ENCODE data around the gene SLC17A9. TPM values are rescaled to one million over a fixed set of nuclear protein-coding genes. Genes with fewer than 3 reads are reported as not detected.

The SLC17A9 gene
- total RNA-seq, 4 donors from 2014 or later = 0.10 to 2.1 (median 0.66) TPM

GRCh38 chr20:62955519-62956386 is 3.2 kb downstream of the SLC17A9 start:
- WGBS = 81% methylated on average over 9 of the region's 23 CpGs

DNA sequence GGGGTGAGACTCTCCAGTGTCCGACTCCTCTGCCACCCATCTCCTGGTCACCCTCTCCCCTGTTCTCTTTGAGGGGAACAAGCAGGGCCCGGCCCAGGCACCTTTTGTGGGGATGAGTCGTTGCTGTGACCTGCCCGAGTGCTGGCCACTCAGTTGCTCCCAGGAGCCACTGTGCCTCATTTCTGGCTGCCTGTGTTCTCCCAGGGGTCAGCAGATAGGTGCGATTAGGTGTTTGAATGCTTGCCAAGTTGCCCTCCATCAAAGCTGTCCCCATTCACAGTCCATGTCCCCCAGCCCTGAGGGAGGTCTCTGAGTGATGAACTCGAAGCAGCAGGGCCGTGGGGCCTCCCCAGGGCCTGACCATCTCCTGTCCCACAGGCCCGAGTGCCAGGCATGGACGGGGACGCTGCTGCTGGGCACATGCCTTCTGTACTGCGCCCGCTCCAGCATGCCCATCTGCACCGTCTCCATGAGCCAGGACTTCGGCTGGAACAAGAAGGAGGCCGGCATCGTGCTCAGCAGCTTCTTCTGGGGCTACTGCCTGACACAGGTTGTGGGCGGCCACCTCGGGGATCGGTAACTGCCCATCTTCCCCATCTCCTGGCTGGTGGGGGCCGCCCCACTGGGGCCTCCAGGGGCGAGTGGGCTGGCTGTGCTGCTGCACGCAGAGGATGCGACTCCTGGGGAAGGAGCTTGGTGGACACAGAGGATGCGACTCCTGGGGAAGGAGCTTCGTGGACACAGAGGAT is 4.1 kb downstream of the SLC17A9 start:
- Histone ChIP-seq H3K36me3 (peaks cover 2% of the 10 kb centered on the region), H3K27me3 (no peaks in the 10 kb centered on the region), H3K4me3 (no peak overlapping the region), H3K4me1 (peaks cover 30% of the 10 kb centered on the region), H3K9me3 (no peaks in the 10 kb centered on the region), H3K27ac (no peak overlapping the region)
- TF ChIP-seq POLR2AphosphoS5 (IDR thresholded peaks at IDR 0.05) = no peak
- no peak for TF ChIP-seq EP300 (IDR thresholded peaks at IDR 0.05)
- TF ChIP-seq POLR2A (IDR thresholded peaks at IDR 0.05) = no peak
- TF ChIP-seq, protein P1, sequence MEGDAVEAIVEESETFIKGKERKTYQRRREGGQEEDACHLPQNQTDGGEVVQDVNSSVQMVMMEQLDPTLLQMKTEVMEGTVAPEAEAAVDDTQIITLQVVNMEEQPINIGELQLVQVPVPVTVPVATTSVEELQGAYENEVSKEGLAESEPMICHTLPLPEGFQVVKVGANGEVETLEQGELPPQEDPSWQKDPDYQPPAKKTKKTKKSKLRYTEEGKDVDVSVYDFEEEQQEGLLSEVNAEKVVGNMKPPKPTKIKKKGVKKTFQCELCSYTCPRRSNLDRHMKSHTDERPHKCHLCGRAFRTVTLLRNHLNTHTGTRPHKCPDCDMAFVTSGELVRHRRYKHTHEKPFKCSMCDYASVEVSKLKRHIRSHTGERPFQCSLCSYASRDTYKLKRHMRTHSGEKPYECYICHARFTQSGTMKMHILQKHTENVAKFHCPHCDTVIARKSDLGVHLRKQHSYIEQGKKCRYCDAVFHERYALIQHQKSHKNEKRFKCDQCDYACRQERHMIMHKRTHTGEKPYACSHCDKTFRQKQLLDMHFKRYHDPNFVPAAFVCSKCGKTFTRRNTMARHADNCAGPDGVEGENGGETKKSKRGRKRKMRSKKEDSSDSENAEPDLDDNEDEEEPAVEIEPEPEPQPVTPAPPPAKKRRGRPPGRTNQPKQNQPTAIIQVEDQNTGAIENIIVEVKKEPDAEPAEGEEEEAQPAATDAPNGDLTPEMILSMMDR (IDR thresholded peaks at IDR 0.05) = no peak
- WGBS = 76% methylated on average over 14 of the region's 25 CpGs
- DNase-seq (ENCODE audit: low spot score in 2 of 2) = no peak

More at GRCh38 chr20:62955519-62956386, 3.2 kb downstream of the SLC17A9 start:
- Histone ChIP-seq H3K36me3 (peaks cover 2% of the 10 kb centered on the region), H3K27me3 (no peaks in the 10 kb centered on the region), H3K27ac (no peak overlapping the region), H3K4me3 (no peak overlapping the region), H3K9me3 (no peaks in the 10 kb centered on the region), H3K4me1 (peaks cover 30% of the 10 kb centered on the region)
- TF ChIP-seq POLR2A (IDR thresholded peaks at IDR 0.05) = no peak
- TF ChIP-seq POLR2AphosphoS5 (IDR thresholded peaks at IDR 0.05) = no peak
- no peak for TF ChIP-seq EP300 (IDR thresholded peaks at IDR 0.05)
- no peak for DNase-seq (ENCODE audit: low spot score in 2 of 2)

DNA sequence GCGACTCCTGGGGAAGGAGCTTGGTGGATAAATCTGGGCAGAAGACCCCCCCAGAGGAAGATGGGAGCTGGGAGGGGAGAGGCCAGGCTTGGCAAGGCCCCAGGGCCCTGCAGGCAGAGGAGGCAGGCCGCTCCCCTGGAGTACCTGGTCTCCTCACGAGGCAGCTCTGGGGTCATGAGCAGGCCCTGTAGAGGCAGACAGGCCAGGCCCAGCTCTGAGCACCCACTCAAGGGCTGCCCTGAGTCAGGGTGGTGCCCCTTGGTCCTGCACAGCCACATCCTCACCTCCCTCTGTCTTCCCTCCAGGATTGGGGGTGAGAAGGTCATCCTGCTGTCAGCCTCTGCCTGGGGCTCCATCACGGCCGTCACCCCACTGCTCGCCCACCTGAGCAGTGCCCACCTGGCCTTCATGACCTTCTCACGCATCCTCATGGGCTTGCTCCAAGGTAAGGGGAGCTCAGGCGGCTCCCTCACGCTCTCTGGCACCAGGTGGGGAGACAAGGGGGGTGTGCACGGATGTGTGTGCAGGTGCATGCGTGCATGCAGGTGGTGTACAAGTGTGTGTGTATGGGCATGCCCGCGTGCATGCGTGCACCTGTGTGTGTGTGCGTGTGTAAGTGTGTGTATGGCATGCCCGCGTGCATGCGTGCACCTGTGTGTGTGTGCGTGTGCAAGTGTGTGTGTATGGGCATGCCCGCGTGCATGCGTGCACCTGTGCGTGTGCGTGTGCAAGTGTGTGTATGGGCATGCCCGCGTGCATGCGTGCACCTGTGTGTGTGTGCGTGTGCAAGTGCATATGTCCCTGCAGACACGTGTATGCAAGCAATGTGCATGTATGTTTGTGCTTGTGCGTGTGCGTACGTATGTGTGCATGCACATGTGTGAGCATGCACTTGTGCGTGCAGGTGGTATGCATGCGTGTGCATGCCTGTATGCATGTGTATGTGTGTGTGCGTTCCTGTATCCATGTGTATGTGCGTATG is 4.9 kb downstream of the SLC17A9 start:
- Histone ChIP-seq H3K4me1 (peaks cover 24% of the 10 kb centered on the region), H3K27me3 (no peaks in the 10 kb centered on the region), H3K4me3 (no peak overlapping the region), H3K27ac (no peak overlapping the region), H3K9me3 (no peaks in the 10 kb centered on the region), H3K36me3 (peaks cover 2% of the 10 kb centered on the region)
- no peak for TF ChIP-seq EP300 (IDR thresholded peaks at IDR 0.05)
- TF ChIP-seq, protein P1 (IDR thresholded peaks at IDR 0.05) = no peak
- no peak for TF ChIP-seq POLR2A (IDR thresholded peaks at IDR 0.05)
- TF ChIP-seq POLR2AphosphoS5 (IDR thresholded peaks at IDR 0.05) = no peak
- WGBS = 94% methylated on average over 23 of the region's 36 CpGs
- DNase-seq (ENCODE audit: low spot score in 2 of 2) = no peak

DNA sequence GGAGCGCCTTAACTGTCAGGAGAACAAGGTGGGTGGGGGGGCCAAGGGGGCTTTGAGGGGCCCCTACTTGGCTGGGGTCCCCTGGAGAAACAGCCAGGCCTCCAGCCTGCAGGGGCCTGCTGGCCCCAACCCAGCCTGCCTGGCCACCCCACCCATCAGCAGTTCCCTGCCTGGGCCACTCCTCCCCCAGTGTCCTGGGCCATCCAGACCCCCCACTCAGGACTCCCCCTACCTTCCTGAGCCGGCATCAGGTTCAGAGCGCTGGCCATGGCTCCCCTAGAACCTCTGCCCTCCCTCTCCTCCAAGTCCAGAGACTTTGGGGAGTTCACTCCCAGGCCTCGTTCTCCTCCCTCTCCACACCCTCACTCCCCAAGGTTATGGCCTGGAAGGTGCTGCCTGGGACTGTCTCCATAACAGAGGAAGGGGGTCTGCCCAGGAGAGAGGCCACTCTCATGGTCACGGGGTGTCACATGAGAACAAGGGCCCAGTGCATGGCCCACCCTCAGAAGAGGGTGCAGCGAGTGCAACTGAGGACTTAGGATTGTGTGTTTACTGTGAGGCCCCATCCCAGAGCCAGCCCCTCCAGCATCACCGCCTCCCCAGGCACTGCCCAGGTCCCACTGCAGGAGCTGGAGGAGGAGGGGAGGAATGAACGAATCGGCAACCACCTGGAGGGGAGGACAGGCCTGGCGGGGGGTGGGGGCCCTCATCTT is 6.0 kb downstream of the SLC17A9 start:
- Histone ChIP-seq H3K27me3 (no peaks in the 10 kb centered on the region), H3K4me1 (peaks cover 13% of the 10 kb centered on the region), H3K4me3 (no peak overlapping the region), H3K36me3 (peaks cover 11% of the 10 kb centered on the region), H3K27ac (no peak overlapping the region), H3K9me3 (no peaks in the 10 kb centered on the region)
- 87% methylated on average over 6 of the region's 10 CpGs for WGBS
- TF ChIP-seq POLR2AphosphoS5 (IDR thresholded peaks at IDR 0.05) (no peak), EP300 (IDR thresholded peaks at IDR 0.05) (no peak), POLR2A (IDR thresholded peaks at IDR 0.05) (no peak)
- TF ChIP-seq, protein P1 (IDR thresholded peaks at IDR 0.05) = no peak
- DNase-seq (ENCODE audit: low spot score in 2 of 2) = no peak
